Measurements from ENCODE around the gene UBFD1. TPM values are rescaled to one million over a fixed set of nuclear protein-coding genes. Genes with fewer than 3 reads are reported as not detected.
"Not testable (repeated sequence)": the region's sequence is repeated elsewhere in the genome, so short reads cannot be mapped to it uniquely, and the experiment has no call there.

The UBFD1 gene
- total and polyA plus RNA-seq, 10 of the 15 experiments (the other 5 are each of a cell fraction or from before 2014, with no cell fraction given), result 7.3 to 48.5 (median 32.1) TPM

GRCh38 chr16:23540817-23541178, 16.7 kb upstream of the UBFD1 start:
- RAD21 ChIA-PET (ENCODE audit: unreplicated experiment); H3K4me1 ChIP-seq (ENCODE audit: control insufficient read depth, insufficient read depth, low read length); ATAC-seq; H3K4me2 ChIP-seq (ENCODE audit: control insufficient read depth, insufficient read depth); DNase-seq (ENCODE audit: low read depth, low spot score); BruUV-seq (replicated peaks); H2AFZ ChIP-seq (ENCODE audit: control insufficient read depth, low read depth, low read length); H3K4me3 ChIP-seq; H3K9me3 ChIP-seq (replicated peaks; ENCODE audit: control insufficient read depth, insufficient read depth, low read length); H3K79me2 ChIP-seq (ENCODE audit: control insufficient read depth, insufficient read depth, low read length); H3K27me3 ChIP-seq (replicated peaks in 1 of 2; ENCODE audit: control insufficient read depth in 2 of 2, insufficient read depth in 2 of 2, low read length in 1 of 2); FAIRE-seq; intact Hi-C loops (cut with micrococcal nuclease; ENCODE audit: unreplicated experiment); H3K9ac ChIP-seq (ENCODE audit: control insufficient read depth, insufficient read depth, low read length); in situ Hi-C loops (cut with MboI); H4K20me1 ChIP-seq (ENCODE audit: control insufficient read depth, insufficient read depth); H3K27ac ChIP-seq (ENCODE audit: control insufficient read depth, insufficient read depth): not testable (repeated sequence)
- WGBS (ENCODE audit: insufficient coverage, insufficient replicate concordance, low lambda C conversion rate, missing lambda C conversion rate), result 96% methylated on average over 3 of the region's 3 CpGs
- ChIA-PET CTCF (interaction anchor here (1.2 kb wide), 1 partner anchor 18 kb away, joined by 3 read pairs; no protein-coding TSS in a partner anchor), SMC1A (ENCODE audit: uncharacterized antibody, unreplicated experiment) (interaction anchor here (1.5 kb wide), 1 partner anchor 34 kb away, joined by 4 read pairs; no protein-coding TSS in a partner anchor), POLR2A (interaction anchor here (0.7 kb wide), 1 partner anchor 17 kb away, joined by 3 read pairs; no protein-coding TSS in a partner anchor)
- H3K36me3 ChIP-seq (ENCODE audit: control insufficient read depth in 2 of 2, insufficient read depth in 2 of 2, low read length in 1 of 2), result peaks cover 8 to 31% of the 10 kb centered on the region in 2 experiments

- H3K36me3 ChIP-seq (ENCODE audit: control insufficient read depth in 2 of 2, insufficient read depth in 2 of 2, low read length in 1 of 2), result peaks cover 15 to 22% of the 10 kb centered on the region in 2 experiments
- H3K9me3 ChIP-seq (replicated peaks; ENCODE audit: control insufficient read depth, insufficient read depth, low read length), result no peaks in the 10 kb centered on the region
- no peak for TF ChIP-seq PAX5 (IDR thresholded peaks at IDR 0.05; ENCODE audit: borderline replicate concordance, low read depth, low read length)
- no peak for TF ChIP-seq ZNF207 (IDR thresholded peaks at IDR 0.05; ENCODE audit: borderline replicate concordance)
- no peak for TF ChIP-seq CBFB (IDR thresholded peaks at IDR 0.05; ENCODE audit: low read depth)
- TF ChIP-seq SREBF2 (IDR thresholded peaks at IDR 0.05; ENCODE audit: low read length), result no peak
- no peak for TF ChIP-seq FOXM1 (IDR thresholded peaks at IDR 0.05; ENCODE audit: low read depth, low read length)
- TF ChIP-seq TCF12 (IDR thresholded peaks at IDR 0.05; ENCODE audit: low read depth, low read length), result no peak
- H3K4me3 ChIP-seq, result no peak overlapping the region
- no peak overlapping the region for H2AFZ ChIP-seq (ENCODE audit: control insufficient read depth, low read depth, low read length)
- H3K79me2 ChIP-seq (ENCODE audit: control insufficient read depth, insufficient read depth, low read length), result no peaks in the 10 kb centered on the region
- no peak overlapping the region for H3K27ac ChIP-seq (ENCODE audit: control insufficient read depth, insufficient read depth)
- DNase-seq (ENCODE audit: low read depth, low spot score), result no peak
- no TSS peak for BruUV-seq (replicated peaks)
- in situ Hi-C loops (cut with MboI), result no loop called here
- no peak overlapping the region for H3K9ac ChIP-seq (ENCODE audit: control insufficient read depth, insufficient read depth, low read length)
- ChIA-PET RAD21 (ENCODE audit: unreplicated experiment) (no interaction called here), CTCF (no interaction called here), SMC1A (ENCODE audit: uncharacterized antibody, unreplicated experiment) (no interaction called here), POLR2A (no interaction called here)
- no peaks in the 10 kb centered on the region for H3K4me1 ChIP-seq (ENCODE audit: control insufficient read depth, insufficient read depth, low read length)
- FAIRE-seq, result no peak
- no peak overlapping the region for H3K4me2 ChIP-seq (ENCODE audit: control insufficient read depth, insufficient read depth)
- ATAC-seq, result no peak
- intact Hi-C loops (cut with micrococcal nuclease; ENCODE audit: unreplicated experiment), result no loop called here
- no peaks in the 10 kb centered on the region for H4K20me1 ChIP-seq (ENCODE audit: control insufficient read depth, insufficient read depth)
- 94% methylated on average over 14 of the region's 14 CpGs for WGBS (ENCODE audit: insufficient coverage, insufficient replicate concordance, low lambda C conversion rate, missing lambda C conversion rate)
- no peaks in the 10 kb centered on the region for H3K27me3 ChIP-seq (replicated peaks in 1 of 2; ENCODE audit: control insufficient read depth in 2 of 2, insufficient read depth in 2 of 2, low read length in 1 of 2)
These were observed 13.1 kb upstream of the UBFD1 start for GRCh38 chr16:23544436-23544835.
